ENCODE measurements around the gene SCRN3. TPM values are rescaled to one million over a fixed set of nuclear protein-coding genes. Genes with fewer than 3 reads are reported as not detected.

Gene SCRN3
- total RNA-seq, 1 donor from 2014 or later = 2.3 TPM

- H3K36me3 ChIP-seq = peaks cover 10% of the 10 kb centered on the region in 2 donors
- peaks cover 0 to 3% of the 10 kb centered on the region in 2 donors for H3K4me1 ChIP-seq
- no peaks in the 10 kb centered on the region for H3K27me3 ChIP-seq
- no peaks in the 10 kb centered on the region for H3K9me3 ChIP-seq
- H3K27ac ChIP-seq = no peak overlapping the region
- no peak for TF ChIP-seq CTCF (IDR thresholded peaks at IDR 0.05)
- no peak for DNase-seq (ENCODE audit: low spot score in 2 of 2)
- intact Hi-C loops (cut with DNase I) = no loop called here
- H3K4me3 ChIP-seq = no peak overlapping the region
Measured at GRCh38 chr2:174444761-174445160, 49.2 kb downstream of the SCRN3 start.

GRCh38 chr2:174445248-174445647, 49.7 kb downstream of the SCRN3 start:
- no peaks in the 10 kb centered on the region for H3K9me3 ChIP-seq
- H3K4me1 ChIP-seq = peaks cover 0 to 3% of the 10 kb centered on the region in 2 donors
- no peaks in the 10 kb centered on the region for H3K27me3 ChIP-seq
- intact Hi-C loops (cut with DNase I) = no loop called here
- TF ChIP-seq CTCF (IDR thresholded peaks at IDR 0.05) = no peak
- peaks cover 10 to 13% of the 10 kb centered on the region in 2 donors for H3K36me3 ChIP-seq
- no peak overlapping the region for H3K27ac ChIP-seq
- DNase-seq (ENCODE audit: low spot score in 2 of 2) = no peak
- H3K4me3 ChIP-seq = no peak overlapping the region

- H3K4me1 ChIP-seq = peaks cover 0 to 3% of the 10 kb centered on the region in 2 donors
- H3K27ac ChIP-seq = no peak overlapping the region
- DNase-seq (ENCODE audit: low spot score in 2 of 2) = no peak
- no peak overlapping the region for H3K4me3 ChIP-seq
- intact Hi-C loops (cut with DNase I) = no loop called here
- no peak for TF ChIP-seq CTCF (IDR thresholded peaks at IDR 0.05)
- peaks cover 10 to 13% of the 10 kb centered on the region in 2 donors for H3K36me3 ChIP-seq
- no peaks in the 10 kb centered on the region for H3K27me3 ChIP-seq
- H3K9me3 ChIP-seq = no peaks in the 10 kb centered on the region
Measured at GRCh38 chr2:174446531-174446930, 51.0 kb downstream of the SCRN3 start.

- Histone ChIP-seq H3K4me1 (peaks cover 0 to 3% of the 10 kb centered on the region in 2 donors), H3K36me3 (peaks cover 9 to 17% of the 10 kb centered on the region in 2 donors)
- DNase-seq (ENCODE audit: low spot score in 2 of 2) = no peak
Measured at GRCh38 chr2:174449033-174449432, 53.5 kb downstream of the SCRN3 start.

GRCh38 chr2:174450021-174450816, 54.7 kb downstream of the SCRN3 start:
- peaks cover 0 to under 1% of the 10 kb centered on the region in 2 donors for H3K4me1 ChIP-seq
- no peak for DNase-seq (ENCODE audit: low spot score in 2 of 2)
- no peak overlapping the region for H3K4me3 ChIP-seq
- no peaks in the 10 kb centered on the region for H3K27me3 ChIP-seq
- H3K27ac ChIP-seq = no peak overlapping the region
- H3K9me3 ChIP-seq = no peaks in the 10 kb centered on the region
- H3K36me3 ChIP-seq = peaks cover 3 to 17% of the 10 kb centered on the region in 2 donors
- TF ChIP-seq CTCF (IDR thresholded peaks at IDR 0.05) = no peak
- intact Hi-C loops (cut with DNase I) = no loop called here

More at GRCh38 chr2:174449033-174449432, 53.5 kb downstream of the SCRN3 start:
- intact Hi-C loops (cut with DNase I) = no loop called here
- H3K27ac ChIP-seq = no peak overlapping the region
- no peaks in the 10 kb centered on the region for H3K9me3 ChIP-seq
- no peak overlapping the region for H3K4me3 ChIP-seq
- no peaks in the 10 kb centered on the region for H3K27me3 ChIP-seq
- TF ChIP-seq CTCF (IDR thresholded peaks at IDR 0.05) = no peak
